AG04450 (cell line): ENCODE results near the gene SOCS6. TPM values are rescaled to one million over a fixed set of nuclear protein-coding genes. Genes with fewer than 3 reads are reported as not detected.

Experiments used
- CTCF ChIA-PET: fragments of 300-600, 350-600 bp; formaldehyde crosslinking; extraction: SDS; loops from one replicate; lab custom pipeline; 2022; ENCODE audit warnings: antibody characterized with exemption, inconsistent platforms; lab: Charles Lee
- POLR2A ChIA-PET: fragments of 350-600 bp; formaldehyde crosslinking; extraction: SDS; loops from one replicate; lab custom pipeline; 2021; ENCODE audit warnings: antibody characterized with exemption, inconsistent platforms; lab: Yijun Ruan, JAX
- DNase-seq: peaks from one replicate; pipeline ENCODE4 v3.0.0-alpha.2; 2011; ENCODE audit warnings: low read depth, low spot score
- H3K27ac ChIP-seq: one replicate; pipeline ENCODE4 v1.5.1; 2012; ENCODE audit warnings: low read depth, low read length, control low read depth
- H3K27me3 ChIP-seq: one replicate; pipeline ENCODE4 v1.6.0; 2012; ENCODE audit warnings: low read length; ENCODE audit not compliant: control insufficient read depth, insufficient read depth
- H3K4me3 ChIP-seq: 2 replicates; pipeline ENCODE4 v1.5.1; 2011; ENCODE audit warnings: mild to moderate bottlenecking, low read depth, low read length, control low read depth
- H3K9me3 ChIP-seq: 2 replicates; pipeline ENCODE4 v1.5.1; 2012; ENCODE audit warnings: low read length; ENCODE audit not compliant: control insufficient read depth, insufficient read depth
- CTCF ChIP-seq: IDR thresholded peaks from 2 replicates; pipeline ENCODE4 v1.5.1; 2011; ENCODE audit warnings: low read depth, low read length, control low read depth, inconsistent platforms
- polyA plus RNA-seq: library from polyadenylated mRNA; depleted of rRNA; stranded (reverse); fragments of >200 nt; gene quantifications from 2 replicates; pipeline ENCODE4 v1.2.3, GENCODE V29; 2011

SOCS6 gene
- polyA plus RNA-seq, 1 experiment, result 26.7 TPM

DNA sequence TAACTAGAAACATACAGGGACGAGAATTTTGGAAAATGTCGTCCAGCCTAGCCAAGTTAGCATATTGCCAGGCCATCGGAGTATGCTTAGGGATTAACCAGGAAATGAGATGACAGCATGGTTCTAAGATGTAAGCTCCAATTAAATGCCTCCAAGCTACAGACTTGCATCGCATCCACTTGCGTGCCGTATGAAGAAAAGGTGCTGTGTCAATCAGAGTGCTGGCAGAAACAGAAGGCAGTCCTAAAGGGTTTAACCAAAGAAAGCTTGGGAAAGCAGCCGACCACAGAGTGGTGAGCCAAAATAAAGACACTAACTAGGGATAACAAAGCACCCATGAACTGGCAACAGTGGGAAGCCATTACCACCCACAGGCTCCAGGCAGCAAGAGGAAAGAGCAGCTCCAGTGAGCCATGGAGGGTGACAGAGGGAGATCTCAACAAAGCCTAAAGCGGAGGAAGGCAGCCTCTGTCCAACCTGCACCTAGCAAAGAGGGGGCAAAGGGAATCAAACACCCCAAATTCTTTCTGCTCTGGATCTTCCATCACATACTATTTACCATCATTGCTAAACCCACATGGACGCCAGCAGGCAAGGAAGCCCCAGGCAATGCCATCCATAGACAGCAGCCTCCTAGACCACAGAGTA is 27.6 kb upstream of the SOCS6 start:
- DNase-seq, result no peak
- TF ChIP-seq CTCF, result no peak
- Histone ChIP-seq H3K27ac (no peak overlapping the region), H3K4me3 (no peak overlapping the region), H3K27me3 (no peaks in the 10 kb centered on the region), H3K9me3 (no peaks in the 10 kb centered on the region)
- POLR2A ChIA-PET, result no interaction called here
- CTCF ChIA-PET, result interaction anchor here (1.3 kb wide), 1 partner anchor 16 kb away, joined by 4 read pairs; no protein-coding TSS in a partner anchor

DNA sequence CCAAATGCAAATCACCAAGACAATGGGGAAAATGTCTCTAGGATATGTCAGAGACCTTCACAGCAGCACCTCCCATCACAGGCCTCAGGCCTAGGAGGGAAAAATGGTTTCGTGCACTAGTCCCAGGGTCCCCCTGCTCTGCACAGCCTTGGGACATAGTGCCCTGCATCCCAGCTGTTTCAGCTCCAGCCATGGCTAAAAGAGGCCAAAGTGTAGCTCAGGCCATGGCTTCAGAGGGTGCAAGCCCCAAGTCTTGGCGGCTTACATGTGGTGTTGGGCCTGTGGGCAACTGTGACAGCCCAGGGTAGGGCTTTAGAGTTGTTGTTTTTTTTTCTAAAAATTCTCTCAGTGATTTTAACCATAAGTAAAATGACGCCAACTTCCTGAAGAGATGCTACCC is 25.5 kb upstream of the SOCS6 start:
- no peak overlapping the region for H3K4me3 ChIP-seq
- H3K27me3 ChIP-seq, result no peaks in the 10 kb centered on the region
- no peak overlapping the region for H3K27ac ChIP-seq
- H3K9me3 ChIP-seq, result no peaks in the 10 kb centered on the region
- ChIA-PET POLR2A (no interaction called here), CTCF (no interaction called here)
- TF ChIP-seq CTCF, result no peak
- no peak for DNase-seq

GRCh38 chr18:70271742-70272141 is 17.1 kb upstream of the SOCS6 start:
- ChIA-PET POLR2A (no interaction called here), CTCF (no interaction called here)
- H3K27ac ChIP-seq, result no peak overlapping the region
- TF ChIP-seq CTCF, result no peak
- no peak overlapping the region for H3K4me3 ChIP-seq
- DNase-seq, result no peak
- H3K9me3 ChIP-seq, result peaks cover 11% of the 10 kb centered on the region
- no peaks in the 10 kb centered on the region for H3K27me3 ChIP-seq

- no peak for TF ChIP-seq CTCF
- H3K4me3 ChIP-seq, result no peak overlapping the region
- ChIA-PET CTCF (no interaction called here), POLR2A (no interaction called here)
- peaks cover 11% of the 10 kb centered on the region for H3K9me3 ChIP-seq
- H3K27ac ChIP-seq, result no peak overlapping the region
- H3K27me3 ChIP-seq, result no peaks in the 10 kb centered on the region
- DNase-seq, result no peak
Measured at GRCh38 chr18:70273021-70273420, 15.8 kb upstream of the SOCS6 start.

GRCh38 chr18:70276416-70277191 is 12.2 kb upstream of the SOCS6 start:
- ChIA-PET CTCF (no interaction called here), POLR2A (no interaction called here)
- Histone ChIP-seq H3K4me3 (no peak overlapping the region), H3K9me3 (peaks cover 7% of the 10 kb centered on the region), H3K27ac (no peak overlapping the region), H3K27me3 (no peaks in the 10 kb centered on the region)
- no peak for TF ChIP-seq CTCF
- no peak for DNase-seq
